HepG2 (cell line): Measurements from ENCODE around the gene BANP. TPM values are rescaled to one million over a fixed set of nuclear protein-coding genes. Genes with fewer than 3 reads are reported as not detected.

Experiments used
- ATAC-seq: fragments of 200-7000 bp; cut with Tn5 transposase; 3 replicates; pipeline ENCODE4 v1.9.1; 2020; ENCODE audit warnings: mild to moderate bottlenecking, moderate library complexity
- BruUV-seq: library from RNA; stranded (reverse); fragments of 400-500 nt; replicated peaks from 2 replicates; lab custom pipeline; 2021; lab: Mats Ljungman, UMichigan
- CTCF ChIA-PET: fragments of 300-600 bp; formaldehyde crosslinking; extraction: SDS; loops from one replicate; lab custom pipeline; 2021; ENCODE audit warnings: low total read pairs, inconsistent platforms, low intra/inter-chr PET ratio; lab: Yijun Ruan, JAX
- POLR2A ChIA-PET: fragments of 350-600 bp; sonication (Branson Sonifier 250); formaldehyde crosslinking; loops from one replicate; lab custom pipeline; 2020; ENCODE audit warnings: antibody characterized with exemption, inconsistent platforms; lab: Yijun Ruan, JAX
- DNase-seq: peaks from one replicate; pipeline ENCODE4 v3.0.0-alpha.2; 2015; ENCODE audit warnings: low spot score
- FAIRE-seq: peaks from 3 replicates; lab custom pipeline; 2011; peaks lifted over from hg19 to GRCh38; lab: Jason Lieb, UNC
- H2AFZ ChIP-seq: one replicate; pipeline ENCODE4 v1.6.1; 2011; ENCODE audit warnings: low read length, inconsistent platforms
- H3K27ac ChIP-seq: fragments of 300-600 bp; 3 replicates; pipeline ENCODE4 v1.8.0; 2011; ENCODE audit warnings: mixed run types, mild to moderate bottlenecking, mixed read lengths, low read length, inconsistent platforms; ENCODE audit not compliant: insufficient read depth; ENCODE audit errors: extremely low read length
- H3K27me3 ChIP-seq, 2 experiments: fragments of 200-600 bp in 1 of 2; 2 replicates in 1 of 2; 3 replicates in 1 of 2; pipeline versions ENCODE4 v1.6.0 to v1.8.0; 2011; ENCODE audit warnings: low read length in 2 of 2, mild to moderate bottlenecking in 2 of 2, moderate library complexity in 2 of 2, inconsistent platforms in 1 of 2; ENCODE audit not compliant: insufficient read depth in 2 of 2, control insufficient read depth in 1 of 2
- H3K36me3 ChIP-seq, 2 experiments: fragments of 200-600 bp in 1 of 2; replicated peaks in 1 of 2; 2 replicates in 1 of 2; 3 replicates in 1 of 2; pipeline versions ENCODE4 v1.5.1 to v1.8.0; 2011; ENCODE audit warnings: low read length in 2 of 2, inconsistent platforms in 1 of 2; ENCODE audit not compliant: insufficient read depth in 2 of 2, control insufficient read depth in 1 of 2
- H3K4me1 ChIP-seq: 2 replicates; pipeline ENCODE4 v1.5.1; 2012; ENCODE audit warnings: low read length, inconsistent platforms; ENCODE audit not compliant: insufficient read depth
- H3K4me2 ChIP-seq: 2 replicates; pipeline ENCODE4 v1.6.0; 2011; ENCODE audit warnings: low read depth, low read length, inconsistent platforms
- H3K4me3 ChIP-seq, 3 experiments: fragments of 200-600 bp in 1 of 3; sonication (generic), shearing (Covaris generic) in 1 of 3; replicated peaks in 1 of 3; 2 replicates each; pipeline ENCODE4 v1.5.1; 2011 to 2016; ENCODE audit warnings: low read length in 3 of 3, inconsistent platforms in 2 of 3, low read depth in 2 of 3, mild to moderate bottlenecking in 2 of 3, control low read depth in 1 of 3, mixed read lengths in 1 of 3; ENCODE audit not compliant: insufficient read depth in 1 of 3
- H3K79me2 ChIP-seq: one replicate; pipeline ENCODE4 v1.6.1; 2011; ENCODE audit warnings: low read length, inconsistent platforms; ENCODE audit not compliant: insufficient read depth
- H3K9ac ChIP-seq: 2 replicates; pipeline ENCODE4 v1.6.0; 2011; ENCODE audit warnings: mild to moderate bottlenecking, low read depth, low read length, inconsistent platforms; ENCODE audit not compliant: insufficient read depth
- H3K9me3 ChIP-seq: 2 replicates; pipeline ENCODE4 v1.5.1; 2012; ENCODE audit warnings: mild to moderate bottlenecking, low read length
- H4K20me1 ChIP-seq: 2 replicates; pipeline ENCODE4 v1.6.0; 2011; ENCODE audit warnings: inconsistent platforms, mild to moderate bottlenecking, low read length, moderate library complexity; ENCODE audit not compliant: insufficient read depth
- CTCF ChIP-seq: sonication (generic); formaldehyde crosslinking; IDR thresholded peaks from 2 replicates; pipeline ENCODE4 v1.5.0; 2020; ENCODE audit warnings: mild to moderate bottlenecking, missing genetic modification reagents, moderate library complexity
- SRSF4 ChIP-seq: fragments of 200-400 bp; formaldehyde crosslinking; IDR thresholded peaks from one replicate; pipeline ENCODE4 v1.6.1; 2018; ENCODE audit warnings: mild to moderate bottlenecking, low read depth, low read length, moderate library complexity; ENCODE audit not compliant: poor library complexity, severe bottlenecking
- ZNF280D ChIP-seq: sonication (generic); formaldehyde crosslinking; IDR thresholded peaks from 2 replicates; pipeline ENCODE4 v1.5.1; 2020; ENCODE audit warnings: mild to moderate bottlenecking, missing genetic modification reagents
- WGBS: methylation state at CpG from one replicate; pipeline ENCODE4 v1.1.6; 2017; ENCODE audit warnings: low lambda C conversion rate; 5-methylcytosine and 5-hydroxymethylcytosine counted together
- in situ Hi-C: cut with HindIII; loops from 2 replicates; pipeline ENCODE4 v1.10.0; 2017; ENCODE audit warnings: low pct_unique_long_range_greater_than_20kb; ENCODE audit not compliant: extremely low pct_ligation_motif_present
- intact Hi-C: fragments of 100-400 bp; cut with micrococcal nuclease; formaldehyde crosslinking; loops from one replicate; pipeline ENCODE4 v1.10.0; 2022; ENCODE audit not compliant: unreplicated experiment
- polyA plus RNA-seq, 8 experiments: library from polyadenylated mRNA; depleted of rRNA in 3 of 8; stranded (reverse) in 7 of 8; unstranded in 1 of 8; fragments of >200 nt; fragmentation: Illumina TruSeq in 4 of 8; extraction: Trizol in 4 of 8; gene quantifications; 2 replicates each; pipeline versions ENCODE4 v1.2.1 to v1.2.3, GENCODE V29; 2011 to 2016; ENCODE audit warnings: low read depth in 4 of 8, missing spikeins in 1 of 8, mixed read lengths in 1 of 8; ENCODE audit not compliant: insufficient read depth in 1 of 8
- total RNA-seq, 5 experiments: library from RNA; depleted of rRNA; stranded (reverse); fragments of >200 nt; fragmentation: Illumina TruSeq; extraction: Trizol; gene quantifications; 2 replicates each; pipeline ENCODE4 v1.2.3, GENCODE V29; 2016; ENCODE audit warnings: low read depth in 1 of 5

The BANP gene
- total and polyA plus RNA-seq, 2 of the 13 experiments (the other 11 are each of a cell fraction or from before 2014, with no cell fraction given) = 20.2 to 23.8 TPM

- Histone ChIP-seq H3K4me3 (no peak overlapping the region), H3K36me3 (peaks cover 6 to 23% of the 10 kb centered on the region in 2 experiments; a peak in 3 of 5 replicates), H3K9ac (no peak overlapping the region), H3K27ac (no peak overlapping the region), H3K4me1 (no peaks in the 10 kb centered on the region), H3K27me3 (no peaks in the 10 kb centered on the region), H3K79me2 (no peaks in the 10 kb centered on the region), H3K9me3 (no peaks in the 10 kb centered on the region), H4K20me1 (no peaks in the 10 kb centered on the region), H3K4me2 (no peak overlapping the region), H2AFZ (no peak overlapping the region)
- no peak for DNase-seq
- no TSS peak for BruUV-seq
- WGBS = 94% methylated on average over 30 of the region's 30 CpGs
- no peak for ATAC-seq
- no peak for FAIRE-seq
- intact Hi-C loops (no loop called here), in situ Hi-C loops (no loop called here)
- CTCF ChIA-PET = no interaction called here
- POLR2A ChIA-PET = no interaction called here
- TF ChIP-seq ZNF280D (CRISPR knock-in tag) = no peak
- TF ChIP-seq CTCF (CRISPR knock-in tag) = 0 out of 2 replicates have a peak, but pooled peaks have one; percentile 11
- no peak for TF ChIP-seq SRSF4
These were observed 109.4 kb downstream of the BANP start for GRCh38 chr16:88060524-88061219.
